GM21723 (cell line): ENCODE measurements around the gene MVP.
A peak's percentile ranks its signal among the peaks of the same experiment; 100 is the strongest.

ENCODE experiments used
- ATAC-seq: cut with Tn5 transposase; IDR thresholded peaks from one replicate; pipeline ENCODE4 v1.9.1; 2021; ENCODE audit warnings: mild to moderate bottlenecking, moderate library complexity; ENCODE audit not compliant: unreplicated experiment

Gene MVP

GRCh38 chr16:29804020-29804419, 16.2 kb upstream of the MVP start:
- ATAC-seq: no peak

DNA sequence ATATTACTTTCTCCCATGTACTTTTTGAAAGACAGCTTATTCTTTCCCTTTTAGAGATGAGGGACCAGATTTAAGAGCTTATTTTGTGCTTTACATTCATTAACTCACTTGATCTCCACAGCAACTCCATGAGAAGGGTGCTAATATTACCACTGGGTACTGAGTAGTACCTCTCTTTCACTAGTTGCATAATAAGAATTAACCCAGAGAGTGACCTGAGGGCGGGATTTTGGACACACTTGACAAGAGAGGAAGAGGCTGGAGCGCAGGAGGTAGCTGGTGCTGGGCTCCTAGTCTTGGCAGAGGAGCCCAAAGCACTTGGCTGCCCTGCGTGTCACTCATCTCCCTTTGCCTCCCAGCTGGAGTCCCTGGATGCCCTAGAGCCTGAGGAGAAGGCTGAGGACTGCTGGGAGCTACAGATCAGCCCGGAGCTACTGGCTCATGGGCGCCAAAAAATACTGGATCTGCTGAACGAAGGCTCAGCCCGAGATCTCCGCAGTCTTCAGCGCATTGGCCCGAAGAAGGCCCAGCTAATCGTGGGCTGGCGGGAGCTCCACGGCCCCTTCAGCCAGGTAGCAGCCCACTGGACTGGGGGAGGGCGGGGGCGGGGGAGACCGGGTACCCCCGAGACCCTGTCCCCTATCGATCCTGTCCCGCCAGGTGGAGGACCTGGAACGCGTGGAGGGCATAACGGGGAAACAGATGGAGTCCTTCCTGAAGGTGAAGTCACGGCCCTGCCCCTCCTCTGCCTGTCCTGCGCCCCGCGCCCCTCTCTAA, 15.6 kb upstream of the MVP start:
- ATAC-seq: no peak

GRCh38 chr16:29805232-29806098, 14.8 kb upstream of the MVP start:
- ATAC-seq: peak; percentile 42

- ATAC-seq: no peak
Observed at GRCh38 chr16:29806099-29806579, 14.1 kb upstream of the MVP start, which contains the start of gene MAZ. Gene MAZ, plus strand, starts transcription at chr16:29806529. Its CDS starts 173 bp downstream, at chr16:29806702.

DNA sequence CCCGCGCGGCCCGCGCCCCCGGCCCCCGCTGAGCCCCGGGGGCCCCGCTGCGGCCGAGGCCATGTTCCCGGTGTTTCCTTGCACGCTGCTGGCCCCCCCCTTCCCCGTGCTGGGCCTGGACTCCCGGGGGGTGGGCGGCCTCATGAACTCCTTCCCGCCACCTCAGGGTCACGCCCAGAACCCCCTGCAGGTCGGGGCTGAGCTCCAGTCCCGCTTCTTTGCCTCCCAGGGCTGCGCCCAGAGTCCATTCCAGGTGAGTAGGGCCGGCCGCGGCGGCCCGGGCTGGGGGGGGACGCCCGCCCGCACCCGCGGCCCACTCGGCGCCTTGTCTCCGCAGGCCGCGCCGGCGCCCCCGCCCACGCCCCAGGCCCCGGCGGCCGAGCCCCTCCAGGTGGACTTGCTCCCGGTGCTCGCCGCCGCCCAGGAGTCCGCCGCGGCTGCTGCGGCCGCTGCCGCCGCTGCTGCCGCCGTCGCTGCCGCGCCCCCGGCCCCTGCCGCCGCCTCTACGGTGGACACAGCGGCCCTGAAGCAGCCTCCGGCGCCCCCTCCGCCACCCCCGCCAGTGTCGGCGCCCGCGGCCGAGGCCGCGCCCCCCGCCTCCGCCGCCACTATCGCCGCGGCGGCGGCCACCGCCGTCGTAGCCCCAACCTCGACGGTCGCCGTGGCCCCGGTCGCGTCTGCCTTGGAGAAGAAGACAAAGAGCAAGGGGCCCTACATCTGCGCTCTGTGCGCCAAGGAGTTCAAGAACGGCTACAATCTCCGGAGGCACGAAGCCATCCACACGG, 13.4 kb upstream of the MVP start:
- no peak for ATAC-seq

DNA sequence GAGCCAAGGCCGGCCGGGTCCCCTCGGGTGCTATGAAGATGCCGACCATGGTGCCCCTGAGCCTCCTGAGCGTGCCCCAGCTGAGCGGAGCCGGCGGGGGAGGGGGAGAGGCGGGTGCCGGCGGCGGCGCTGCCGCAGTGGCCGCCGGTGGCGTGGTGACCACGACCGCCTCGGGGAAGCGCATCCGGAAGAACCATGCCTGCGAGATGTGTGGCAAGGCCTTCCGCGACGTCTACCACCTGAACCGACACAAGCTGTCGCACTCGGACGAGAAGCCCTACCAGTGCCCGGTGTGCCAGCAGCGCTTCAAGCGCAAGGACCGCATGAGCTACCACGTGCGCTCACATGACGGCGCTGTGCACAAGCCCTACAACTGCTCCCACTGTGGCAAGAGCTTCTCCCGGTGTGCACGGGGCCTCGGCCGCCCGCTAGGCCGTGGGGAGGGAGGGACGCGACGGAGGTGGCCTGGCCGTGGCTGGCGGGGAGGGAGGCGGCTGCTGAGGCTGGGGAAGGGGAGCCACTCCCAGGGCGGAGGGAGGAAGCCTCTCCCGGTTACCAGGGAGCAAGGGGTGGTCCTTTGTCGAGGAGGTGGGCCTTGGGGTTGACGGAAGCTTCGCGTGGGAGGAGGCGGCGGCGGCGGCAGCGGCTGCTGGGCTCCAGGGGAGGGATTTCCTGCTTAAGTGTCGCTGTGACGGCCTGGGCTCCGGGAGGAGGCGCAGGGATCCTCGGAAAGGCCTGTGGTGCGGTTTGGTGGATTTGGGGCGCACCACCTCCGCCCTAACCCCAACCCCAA, 12.6 kb upstream of the MVP start:
- ATAC-seq: peak; percentile 26

GRCh38 chr16:29808219-29808900, 11.9 kb upstream of the MVP start:
- ATAC-seq: no peak

GRCh38 chr16:29809031-29809747, 11.1 kb upstream of the MVP start:
- no peak for ATAC-seq

- ATAC-seq: no peak
Observed at GRCh38 chr16:29809850-29810698, 10.2 kb upstream of the MVP start.

DNA sequence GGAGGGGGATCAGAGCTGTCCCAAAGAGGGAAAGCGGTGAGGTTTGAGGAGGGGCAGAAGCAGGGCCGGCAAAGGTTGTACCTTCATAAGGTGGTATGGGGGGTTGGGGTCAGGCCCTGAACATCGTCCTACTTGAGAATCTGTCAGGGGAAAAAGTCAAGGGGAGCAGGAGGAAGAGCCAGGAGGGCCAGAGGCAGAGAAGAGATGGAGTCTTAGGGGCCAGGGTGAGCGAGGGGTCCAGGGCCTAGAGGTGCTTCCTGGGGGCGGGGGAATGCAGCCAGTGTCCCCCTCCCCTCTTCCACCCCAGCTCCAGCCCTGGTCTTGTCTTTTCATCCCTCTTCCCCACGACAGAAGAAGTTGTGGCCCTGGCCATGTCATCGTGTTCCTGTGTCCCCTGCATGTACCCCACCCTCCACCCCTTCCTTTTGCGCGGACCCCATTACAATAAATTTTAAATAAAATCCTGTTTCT, 9.5 kb upstream of the MVP start:
- no peak for ATAC-seq

DNA sequence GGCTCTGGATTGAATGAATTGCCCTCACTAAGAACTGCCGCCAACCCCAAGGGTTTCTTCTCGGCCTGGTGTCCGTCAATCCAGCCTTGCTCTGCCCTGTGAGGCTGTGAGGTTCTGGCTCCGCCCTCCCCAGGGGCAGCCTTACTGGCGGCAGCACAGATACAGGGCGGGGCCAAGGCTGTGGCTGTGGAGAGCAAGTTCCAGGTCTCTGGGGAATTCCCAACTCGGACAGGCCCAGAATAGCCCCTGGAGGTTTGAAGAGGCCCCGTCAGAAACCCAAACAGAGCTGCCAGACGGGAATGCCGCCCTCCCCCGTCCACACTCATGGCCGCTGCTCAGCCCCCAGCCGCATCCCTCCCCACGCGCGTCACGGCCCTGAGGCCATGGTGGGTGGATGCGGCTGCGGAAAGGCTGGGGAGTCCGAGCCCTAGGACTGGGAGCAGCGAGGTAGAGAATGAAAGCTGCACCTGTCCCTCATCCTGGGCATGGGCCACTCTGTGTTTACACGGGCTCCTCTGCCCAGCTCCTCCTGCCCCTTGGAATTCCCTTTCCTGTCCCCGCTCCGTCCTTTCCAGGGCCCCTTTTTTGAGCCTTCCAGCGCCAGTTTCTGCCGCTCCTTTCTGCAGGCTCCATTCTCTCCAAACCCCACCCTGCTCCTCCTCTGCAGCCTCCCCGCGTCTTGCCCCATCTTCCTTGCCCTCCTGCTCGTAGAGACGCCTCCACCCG, 8.9 kb upstream of the MVP start:
- ATAC-seq: peak; percentile 40

DNA sequence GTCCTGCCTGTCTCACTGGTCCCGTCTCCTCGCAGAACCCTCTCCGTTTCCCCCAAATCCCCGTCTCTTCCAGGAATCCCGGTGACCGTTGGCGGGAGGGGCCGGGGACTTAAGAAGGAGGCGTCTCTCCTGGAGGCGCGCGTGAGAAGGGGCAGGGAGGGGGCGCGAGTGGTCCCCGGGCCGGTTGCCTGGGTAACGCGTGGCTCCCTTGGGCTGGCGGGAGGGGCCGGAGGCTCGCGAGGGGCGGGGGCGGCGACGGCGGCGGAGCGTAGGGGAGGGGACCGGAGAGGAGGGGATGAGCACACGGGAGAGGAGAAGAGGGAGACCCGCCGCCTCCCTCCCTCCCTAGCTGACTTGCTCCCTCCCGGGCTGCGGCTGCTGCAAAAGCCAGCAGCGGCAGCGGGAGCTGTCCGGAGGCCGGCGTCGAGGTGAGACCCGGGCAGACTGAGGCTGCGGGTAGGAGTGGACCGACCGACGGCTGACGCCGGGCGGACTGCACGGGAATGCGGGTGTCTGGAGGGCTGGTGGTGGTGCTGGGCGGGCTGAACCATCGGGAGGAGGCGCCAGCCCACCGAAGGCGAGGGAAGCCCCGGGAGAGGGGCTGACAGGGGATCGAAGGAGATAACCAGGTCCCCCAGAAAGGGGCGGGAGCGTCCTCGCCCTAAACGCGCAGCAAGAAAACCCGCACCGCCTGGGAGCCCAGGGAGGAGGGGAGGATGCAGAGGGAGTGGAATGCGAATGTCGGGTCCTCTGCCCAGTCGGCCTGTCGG, 8.2 kb upstream of the MVP start, which contains the start of gene PRRT2:
TSS of gene PRRT2 (plus strand) at position 298 of the 770 bp plus-strand sequence. CDS start 862 bp downstream, outside the sequence.
- ATAC-seq: no peak

- ATAC-seq: no peak
Observed at GRCh38 chr16:29812754-29813643, 7.3 kb upstream of the MVP start.

DNA sequence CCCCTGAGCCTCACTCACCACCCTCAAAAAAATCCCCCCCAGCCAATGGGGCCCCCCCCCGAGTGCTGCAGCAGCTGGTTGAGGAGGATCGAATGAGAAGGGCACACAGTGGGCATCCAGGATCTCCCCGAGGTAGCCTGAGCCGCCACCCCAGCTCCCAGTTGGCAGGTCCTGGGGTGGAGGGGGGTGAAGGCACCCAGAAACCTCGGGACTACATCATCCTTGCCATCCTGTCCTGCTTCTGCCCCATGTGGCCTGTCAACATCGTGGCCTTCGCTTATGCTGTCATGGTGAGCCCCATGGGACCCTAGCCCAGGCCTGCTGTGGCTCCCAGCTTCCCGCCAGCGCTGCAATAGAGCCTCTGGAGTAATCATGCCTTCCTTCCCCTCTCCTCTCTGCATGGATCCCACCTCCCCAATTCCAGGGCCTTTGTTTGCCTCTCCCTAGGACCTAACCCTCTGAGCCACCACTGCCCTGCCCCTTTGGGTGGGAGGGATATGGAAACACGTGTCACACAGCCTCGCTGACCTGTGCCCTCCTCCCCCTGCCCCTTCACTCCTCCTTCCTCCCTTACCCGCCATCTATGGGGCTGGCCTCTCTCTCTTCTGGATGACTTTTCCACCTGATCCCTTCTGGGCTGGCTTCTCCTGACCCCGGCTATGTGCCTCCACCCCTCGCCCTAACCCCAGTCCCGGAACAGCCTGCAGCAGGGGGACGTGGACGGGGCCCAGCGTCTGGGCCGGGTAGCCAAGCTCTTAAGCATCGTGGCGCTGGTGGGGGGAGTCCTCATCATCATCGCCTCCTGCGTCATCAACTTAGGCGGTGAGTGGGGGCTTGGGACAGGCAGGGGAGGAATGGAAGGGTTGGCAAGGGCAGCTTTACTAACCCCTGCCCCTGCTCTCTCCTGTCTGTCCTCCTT, 6.4 kb upstream of the MVP start:
- no peak for ATAC-seq
